GM12874 (cell line): ENCODE measurements around the gene SCAMP2.

ENCODE experiments used
- CTCF ChIP-seq: IDR thresholded peaks from 2 replicates; pipeline ENCODE4 v1.5.1; 2011; ENCODE audit warnings: low read depth, mild to moderate bottlenecking, control low read depth, low read length, moderate library complexity; ENCODE audit not compliant: insufficient read depth

The SCAMP2 gene

GRCh38 chr15:74873036-74873755 is at the start of gene SCAMP2:
TSS of gene SCAMP2 (minus strand) at chr15:74873365. CDS start at chr15:74873255, 110 bp downstream.
- no peak for TF ChIP-seq CTCF

- TF ChIP-seq CTCF = no peak
Observed at GRCh38 chr15:74920456-74920855, 47.3 kb upstream of the SCAMP2 start.

GRCh38 chr15:74917676-74918075 is 44.5 kb upstream of the SCAMP2 start:
- no peak for TF ChIP-seq CTCF

- no peak for TF ChIP-seq CTCF
Observed at GRCh38 chr15:74913041-74913440, 39.9 kb upstream of the SCAMP2 start.

- no peak for TF ChIP-seq CTCF
Observed at GRCh38 chr15:74908635-74909034, 35.5 kb upstream of the SCAMP2 start.

GRCh38 chr15:74907163-74907870 is 34.2 kb upstream of the SCAMP2 start:
- TF ChIP-seq CTCF = no peak

- TF ChIP-seq CTCF = no peak
Observed at GRCh38 chr15:74906450-74907162, 33.4 kb upstream of the SCAMP2 start, which contains the start of gene FAM219B. TSS of gene FAM219B (minus strand) at chr15:74906851. CDS start at chr15:74906800, 51 bp downstream.
